Measurements from ENCODE around the gene ZNF595.
A peak's percentile ranks its signal among the peaks of the same experiment; 100 is the strongest.
"Not testable (repeated sequence)": the region's sequence is repeated elsewhere in the genome, so short reads cannot be mapped to it uniquely, and the experiment has no call there.

The ZNF595 gene

DNA sequence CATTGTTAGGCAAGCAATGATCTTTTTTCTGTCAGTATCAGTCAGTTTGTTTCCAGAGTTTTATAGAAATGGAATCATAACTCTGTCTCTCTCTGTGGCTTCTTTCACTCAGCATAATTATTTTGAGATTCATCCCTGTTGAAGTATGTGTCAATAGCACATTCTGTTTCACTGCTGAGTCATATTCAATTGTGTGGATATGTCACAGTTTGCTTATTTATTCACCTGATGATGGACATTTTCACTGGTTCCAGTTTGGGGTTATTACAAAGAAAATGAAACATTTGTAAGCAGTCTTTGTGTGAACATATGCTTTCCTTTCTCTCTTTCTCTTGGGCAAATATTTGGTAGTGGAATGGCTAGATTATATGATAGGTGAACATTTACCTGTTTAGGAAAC, 61.0 kb downstream of the ZNF595 start:
- Mint-ChIP-seq H3K9me3 (peaks cover 80% of the 10 kb centered on the region), H3K27ac (no peak overlapping the region), H3K27me3 (peaks cover 8% of the 10 kb centered on the region), H3K4me1 (ENCODE audit: low read depth) (peaks cover 8% of the 10 kb centered on the region), H3K4me3 (no peak overlapping the region), H3K36me3 (ENCODE audit: low read depth) (no peaks in the 10 kb centered on the region)
- intact Hi-C loops (cut with micrococcal nuclease): no loop called here

DNA sequence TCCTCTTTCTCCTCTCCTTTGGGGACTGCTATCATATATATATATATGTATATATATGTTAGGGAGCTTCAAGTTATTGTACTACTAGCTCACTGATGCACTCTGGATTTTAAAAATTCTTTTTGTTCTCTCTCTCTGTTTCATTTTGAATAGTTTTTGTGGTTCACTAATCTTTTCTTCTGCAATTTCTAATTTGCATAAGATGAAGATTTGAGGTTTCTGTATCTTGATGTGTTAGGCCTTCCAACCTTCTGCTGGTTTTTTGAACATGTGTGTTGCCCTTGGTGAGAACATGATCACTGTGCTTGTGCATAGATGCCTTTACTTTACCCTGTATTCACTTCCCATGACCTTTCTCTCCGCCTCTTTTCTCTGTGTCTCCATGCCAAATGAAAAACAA, 63.4 kb downstream of the ZNF595 start:
- peaks cover 9% of the 10 kb centered on the region for H3K36me3 Mint-ChIP-seq (ENCODE audit: low read depth)
- H3K4me3 Mint-ChIP-seq: no peak overlapping the region
- no peaks in the 10 kb centered on the region for H3K27me3 Mint-ChIP-seq
- H3K4me1 Mint-ChIP-seq (ENCODE audit: low read depth): peaks cover 19% of the 10 kb centered on the region
- H3K27ac Mint-ChIP-seq: no peak overlapping the region
- intact Hi-C loops (cut with micrococcal nuclease): no loop called here
- H3K9me3 Mint-ChIP-seq: peaks cover 73% of the 10 kb centered on the region

DNA sequence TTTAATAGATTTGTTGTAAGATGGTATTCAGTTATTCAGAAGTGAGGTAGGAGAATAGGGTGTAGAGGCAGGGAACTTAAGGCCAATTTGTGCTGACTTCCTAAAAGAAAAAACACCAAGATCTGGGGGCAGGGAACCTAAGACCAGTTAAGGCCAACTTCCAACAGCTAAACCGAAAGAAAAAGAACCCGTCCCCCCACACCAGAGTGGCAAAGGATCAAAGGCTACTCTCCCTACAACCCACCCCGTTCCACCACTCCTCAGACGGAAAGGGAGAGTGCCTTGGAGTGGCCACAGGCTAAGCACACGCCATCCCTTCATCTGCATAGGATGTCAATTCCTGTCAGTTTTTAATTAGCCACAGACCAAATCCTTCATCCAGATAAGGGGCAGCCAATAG, 67.5 kb downstream of the ZNF595 start:
- Mint-ChIP-seq H3K9me3 (peaks cover 62% of the 10 kb centered on the region), H3K27me3 (no peaks in the 10 kb centered on the region), H3K36me3 (ENCODE audit: low read depth) (peaks cover 33% of the 10 kb centered on the region), H3K4me3 (no peak overlapping the region), H3K27ac (peak overlapping the region; percentile 72), H3K4me1 (ENCODE audit: low read depth) (peaks cover 34% of the 10 kb centered on the region)
- intact Hi-C loops (cut with micrococcal nuclease): loop anchor here (5.0 kb wide), 1 partner anchor 552 kb away; the partner anchor contains the start of genes ATP5ME and MYL5

DNA sequence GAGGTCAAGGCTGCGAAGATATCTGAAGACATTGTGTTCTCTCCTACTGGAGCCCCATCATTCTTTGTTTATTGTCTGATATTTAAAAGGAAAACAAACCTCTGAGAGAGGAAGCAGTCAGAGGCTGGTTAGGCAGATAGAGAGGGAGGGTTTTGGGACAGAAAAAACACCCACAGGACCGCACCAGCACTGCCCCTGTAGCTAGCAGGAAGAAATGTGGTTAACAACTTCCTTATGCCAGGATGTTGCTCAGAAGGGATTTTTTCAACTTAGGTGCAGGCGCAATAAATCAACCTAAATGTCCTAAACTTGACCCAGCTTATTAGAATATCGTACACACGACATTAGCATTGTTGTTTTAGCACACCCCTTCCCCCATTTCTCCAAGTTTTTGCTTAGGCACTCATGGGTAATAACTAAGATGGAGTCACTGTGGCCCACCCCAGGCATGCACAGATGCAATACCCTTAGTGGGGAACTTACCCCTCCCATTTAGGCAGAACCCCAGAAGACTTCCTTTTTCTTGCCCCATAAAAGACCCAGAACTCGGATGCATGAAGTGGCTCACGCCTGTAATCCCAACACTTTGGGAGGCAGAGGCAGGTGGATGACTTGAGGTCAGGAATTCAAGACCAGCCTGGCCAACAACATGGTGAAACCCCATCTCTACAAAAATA, 68.4 kb downstream of the ZNF595 start:
- intact Hi-C loops (cut with micrococcal nuclease): loop anchor here (5.0 kb wide), 1 partner anchor 551 kb away; the partner anchor contains the start of genes ATP5ME and MYL5
- H3K4me1 Mint-ChIP-seq (ENCODE audit: low read depth): peaks cover 38% of the 10 kb centered on the region
- H3K9me3 Mint-ChIP-seq: peaks cover 57% of the 10 kb centered on the region
- no peak overlapping the region for H3K4me3 Mint-ChIP-seq
- H3K36me3 Mint-ChIP-seq (ENCODE audit: low read depth): peaks cover 43% of the 10 kb centered on the region
- H3K27ac Mint-ChIP-seq: peak overlapping the region; percentile 72
- H3K27me3 Mint-ChIP-seq: no peaks in the 10 kb centered on the region

DNA sequence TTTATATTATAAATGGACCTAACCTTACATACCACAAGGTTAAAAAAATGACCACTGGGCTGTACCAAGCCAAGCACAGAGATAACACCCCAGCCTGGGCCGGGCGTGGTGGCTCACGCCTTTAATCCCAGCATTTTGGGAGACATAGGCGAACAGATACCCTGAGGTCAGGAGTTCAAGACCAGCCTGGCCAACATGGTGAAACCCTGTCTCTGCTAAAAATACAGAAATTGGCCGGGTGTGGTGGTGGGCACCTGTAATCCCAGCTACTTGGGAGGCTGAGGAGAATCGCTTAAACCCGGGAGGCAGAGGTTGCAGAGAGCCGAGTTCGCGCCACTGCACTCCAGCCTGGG, 70.8 kb downstream of the ZNF595 start:
- intact Hi-C loops (cut with micrococcal nuclease): loop anchor here (5.0 kb wide), 1 partner anchor 548 kb away; the partner anchor contains the start of genes ATP5ME and MYL5
- peaks cover 35% of the 10 kb centered on the region for H3K9me3 Mint-ChIP-seq
- H3K27me3 Mint-ChIP-seq: not testable (repeated sequence)
- peak overlapping the region; percentile 95 for H3K27ac Mint-ChIP-seq
- H3K4me3 Mint-ChIP-seq: peak overlapping the region; percentile 98
- H3K36me3 Mint-ChIP-seq (ENCODE audit: low read depth): peaks cover 47% of the 10 kb centered on the region
- H3K4me1 Mint-ChIP-seq (ENCODE audit: low read depth): peaks cover 31% of the 10 kb centered on the region

DNA sequence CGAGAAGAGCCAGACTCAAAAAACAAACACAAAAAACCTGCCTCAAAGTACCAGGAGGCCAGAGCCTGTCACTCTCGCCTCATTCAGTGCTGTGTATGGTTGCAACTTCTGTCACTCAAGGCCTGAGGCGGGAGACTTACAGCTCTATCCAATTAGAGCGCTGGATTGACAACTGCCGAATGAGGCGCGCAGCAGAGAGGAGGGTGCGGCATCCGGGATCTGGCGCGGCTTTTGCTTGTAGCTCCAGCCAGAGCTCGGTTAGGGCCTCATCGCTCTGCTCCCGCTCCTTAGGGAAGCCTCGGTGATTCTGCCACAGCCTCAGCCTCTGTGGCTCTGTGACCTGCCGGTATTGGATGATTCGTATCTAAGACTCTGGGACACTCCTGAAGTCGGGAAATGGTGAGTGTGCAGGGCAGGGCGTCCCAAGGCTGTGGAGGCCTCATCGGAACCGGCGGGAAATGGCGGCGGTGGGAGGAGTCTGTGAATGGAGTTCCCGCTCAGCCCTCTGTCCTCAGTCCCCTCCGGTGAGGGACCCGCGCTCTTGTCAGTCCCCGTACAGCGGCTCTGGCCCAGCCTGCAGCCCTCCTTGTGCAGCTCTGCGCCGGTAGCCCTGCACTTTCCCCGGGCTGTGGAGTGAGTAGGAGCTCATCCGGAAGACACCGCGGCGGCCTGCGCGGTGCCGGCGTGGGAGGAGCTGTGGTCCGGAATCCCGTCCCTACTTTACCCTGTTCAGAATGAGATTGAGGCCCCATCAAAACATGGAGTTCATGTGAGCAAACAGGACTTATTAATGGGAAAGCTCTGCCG, 71.4 kb downstream of the ZNF595 start, which contains the start of gene ZNF718:
Gene ZNF718 (plus strand): TSS at position 227 of the 807 bp plus-strand sequence. CDS start 170 bp downstream, at position 397.
- H3K36me3 Mint-ChIP-seq (ENCODE audit: low read depth): peaks cover 47% of the 10 kb centered on the region
- intact Hi-C loops (cut with micrococcal nuclease): loop anchor here (5.0 kb wide), 1 partner anchor 548 kb away; the partner anchor contains the start of genes ATP5ME and MYL5
- H3K4me3 Mint-ChIP-seq: peak within 1 kb of the TSS; percentile 98
- H3K9me3 Mint-ChIP-seq: peaks cover 35% of the 10 kb centered on the region
- peak within 1 kb of the TSS; percentile 95 for H3K27ac Mint-ChIP-seq
- H3K27me3 Mint-ChIP-seq: no peaks in the 10 kb centered on the region
- H3K4me1 Mint-ChIP-seq (ENCODE audit: low read depth): peaks cover 31% of the 10 kb centered on the region

DNA sequence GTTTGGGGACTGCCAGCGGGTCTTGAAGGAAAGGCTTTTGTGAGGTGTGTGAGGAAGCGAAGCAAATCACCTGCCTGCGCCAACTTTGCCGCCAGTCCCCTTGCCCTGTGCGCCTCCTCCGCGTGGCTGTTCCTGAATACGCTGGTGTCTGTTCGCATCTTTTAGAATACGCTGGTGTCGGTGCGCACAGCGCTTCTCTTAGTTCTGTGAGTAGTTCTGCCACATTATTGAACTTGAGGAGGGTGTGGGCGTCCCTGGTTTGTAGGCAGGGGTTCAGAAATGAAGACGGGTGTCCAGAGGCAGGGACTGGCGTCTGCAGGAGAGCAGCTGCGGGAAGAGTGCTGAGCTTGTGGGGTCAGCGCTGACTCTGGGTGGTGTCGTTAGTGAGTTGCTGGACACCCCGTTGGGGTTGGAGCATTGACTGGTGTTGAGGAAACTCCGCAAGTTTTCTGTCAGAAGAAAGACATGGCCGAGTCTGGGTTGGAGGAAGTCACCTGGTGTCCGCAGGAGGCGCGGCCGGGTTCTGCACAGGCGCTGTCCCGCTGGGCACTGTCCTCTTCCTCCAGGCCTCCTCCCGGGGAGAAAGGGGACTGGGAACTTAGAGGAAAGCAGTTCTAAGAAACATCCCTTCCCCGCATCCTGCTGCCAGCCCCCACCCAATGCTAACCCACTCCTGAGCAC, 72.1 kb downstream of the ZNF595 start:
- H3K27ac Mint-ChIP-seq: peak overlapping the region; percentile 95

DNA sequence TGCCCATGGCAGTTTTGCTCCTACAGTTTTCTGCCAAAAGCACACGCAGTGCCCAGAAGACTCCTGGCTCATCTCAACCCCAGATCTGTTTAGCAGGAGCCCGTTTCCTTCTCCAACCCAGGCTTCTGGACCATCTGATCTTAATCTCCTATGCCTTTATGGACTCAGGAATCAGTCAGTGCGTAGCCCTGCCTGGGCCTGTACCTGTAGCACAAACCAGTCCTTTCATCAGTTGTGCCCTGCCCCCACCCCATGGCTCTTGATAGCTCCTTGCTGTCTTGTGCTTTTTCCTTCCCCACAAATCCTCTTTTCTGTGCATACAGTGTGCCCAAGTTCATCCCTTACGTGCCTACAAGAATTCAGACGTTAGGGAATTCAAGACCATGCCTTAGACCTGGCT, 72.7 kb downstream of the ZNF595 start:
- peak overlapping the region; percentile 95 for H3K27ac Mint-ChIP-seq
- H3K27me3 Mint-ChIP-seq: no peaks in the 10 kb centered on the region
- H3K9me3 Mint-ChIP-seq: peaks cover 26% of the 10 kb centered on the region
- H3K4me1 Mint-ChIP-seq (ENCODE audit: low read depth): peaks cover 27% of the 10 kb centered on the region
- intact Hi-C loops (cut with micrococcal nuclease): no loop called here
- peaks cover 42% of the 10 kb centered on the region for H3K36me3 Mint-ChIP-seq (ENCODE audit: low read depth)
- H3K4me3 Mint-ChIP-seq: peak overlapping the region; percentile 98

More for the DNA sequence above, 72.1 kb downstream of the ZNF595 start:
- Mint-ChIP-seq H3K27me3 (no peaks in the 10 kb centered on the region), H3K4me1 (ENCODE audit: low read depth) (peaks cover 31% of the 10 kb centered on the region), H3K4me3 (peak overlapping the region; percentile 98), H3K9me3 (peaks cover 32% of the 10 kb centered on the region), H3K36me3 (ENCODE audit: low read depth) (peaks cover 47% of the 10 kb centered on the region)
- intact Hi-C loops (cut with micrococcal nuclease): no loop called here

DNA sequence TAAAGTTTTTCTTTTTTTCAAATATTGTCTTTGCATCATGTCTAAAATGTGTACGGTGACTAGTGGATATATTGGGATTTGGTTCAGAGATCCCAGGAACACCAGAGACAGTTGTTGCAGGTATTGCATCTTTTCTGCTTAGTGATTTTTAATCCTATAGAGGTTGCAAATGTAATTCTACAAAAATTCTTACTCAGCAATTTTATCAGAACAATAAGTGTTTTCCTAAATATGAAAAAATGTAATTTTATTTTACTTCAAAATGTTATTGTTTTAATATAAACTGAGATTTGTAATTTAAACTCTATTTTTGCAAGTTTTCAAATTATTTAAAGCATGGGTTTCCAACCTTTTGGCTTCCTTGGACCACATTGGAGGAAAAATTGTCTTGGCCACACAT, 79.4 kb downstream of the ZNF595 start:
- Mint-ChIP-seq H3K4me1 (ENCODE audit: low read depth) (no peaks in the 10 kb centered on the region), H3K9me3 (peaks cover 26% of the 10 kb centered on the region), H3K4me3 (no peak overlapping the region), H3K27ac (no peak overlapping the region), H3K27me3 (no peaks in the 10 kb centered on the region), H3K36me3 (ENCODE audit: low read depth) (peaks cover 40% of the 10 kb centered on the region)
- intact Hi-C loops (cut with micrococcal nuclease): no loop called here
